Kidney epithelial cell (primary cell): ENCODE data around the gene MT1H. TPM values are rescaled to one million over a fixed set of nuclear protein-coding genes. Genes with fewer than 3 reads are reported as not detected.
A peak's percentile ranks its signal among the peaks of the same experiment; 100 is the strongest.

Experiments
- DNase-seq: peaks from one replicate; pipeline ENCODE4 v3.0.0-alpha.2; 2010; ENCODE audit warnings: low read depth
- H3K27me3 ChIP-seq: 2 replicates; pipeline ENCODE4 v1.6.0; 2011; ENCODE audit warnings: low read length; ENCODE audit not compliant: control insufficient read depth, insufficient read depth
- H3K36me3 ChIP-seq: 2 replicates; pipeline ENCODE4 v1.5.1; 2011; ENCODE audit warnings: low read length; ENCODE audit not compliant: control insufficient read depth, insufficient read depth
- H3K4me3 ChIP-seq: 2 replicates; pipeline ENCODE4 v1.5.1; 2011; ENCODE audit warnings: low read depth, mild to moderate bottlenecking, control low read depth, low read length
- CTCF ChIP-seq: IDR thresholded peaks from 2 replicates; pipeline ENCODE4 v1.5.1; 2011; ENCODE audit warnings: mild to moderate bottlenecking, moderate library complexity, low read length, control low read depth, inconsistent platforms; ENCODE audit not compliant: insufficient read depth, poor library complexity, severe bottlenecking
- total RNA-seq: library from RNA; depleted of rRNA; stranded (reverse); fragments of >200 nt; gene quantifications from 2 replicates; pipeline ENCODE4 v1.2.3, GENCODE V29; 2015

The MT1H gene
- total RNA-seq, 1 donor from 2014 or later: not detected

GRCh38 chr16:56631197-56631596 is 38.4 kb upstream of the MT1H start:
- H3K27me3 ChIP-seq: peaks cover 32% of the 10 kb centered on the region
- H3K4me3 ChIP-seq: no peak overlapping the region

GRCh38 chr16:56631832-56632155 is 37.8 kb upstream of the MT1H start:
- H3K27me3 ChIP-seq: peaks cover 38% of the 10 kb centered on the region

More at GRCh38 chr16:56631197-56631596, 38.4 kb upstream of the MT1H start:
- no peak for TF ChIP-seq CTCF
- H3K36me3 ChIP-seq: no peaks in the 10 kb centered on the region
- DNase-seq: no peak

GRCh38 chr16:56632156-56632847 is 37.3 kb upstream of the MT1H start, which contains the start of gene MT1M:
Gene MT1M, plus strand, starts transcription at chr16:56632659. Its CDS starts 73 bp downstream, at chr16:56632732.
- Histone ChIP-seq H3K36me3 (no peaks in the 10 kb centered on the region), H3K4me3 (peak within 1 kb of the TSS; percentile 36), H3K27me3 (peaks cover 41% of the 10 kb centered on the region)
- TF ChIP-seq CTCF: no peak
- DNase-seq: no peak

More at GRCh38 chr16:56631832-56632155, 37.8 kb upstream of the MT1H start:
- Histone ChIP-seq H3K36me3 (no peaks in the 10 kb centered on the region), H3K4me3 (peak overlapping the region; percentile 36)
- TF ChIP-seq CTCF: no peak
- no peak for DNase-seq

- Histone ChIP-seq H3K36me3 (no peaks in the 10 kb centered on the region), H3K27me3 (peaks cover 44% of the 10 kb centered on the region), H3K4me3 (no peak overlapping the region)
- DNase-seq: no peak
- TF ChIP-seq CTCF: no peak
These were observed 36.7 kb upstream of the MT1H start for GRCh38 chr16:56632848-56633365.

GRCh38 chr16:56633535-56633934 is 36.1 kb upstream of the MT1H start:
- no peak for DNase-seq
- Histone ChIP-seq H3K4me3 (no peak overlapping the region), H3K36me3 (no peaks in the 10 kb centered on the region), H3K27me3 (peaks cover 49% of the 10 kb centered on the region)
- TF ChIP-seq CTCF: no peak
